SU-DHL-6 (cell line): ENCODE data around the gene GAGE12E.
"Not testable (repeated sequence)": the region's sequence is repeated elsewhere in the genome, so short reads cannot be mapped to it uniquely, and the experiment has no call there.

Source experiments
- CTCF ChIP-seq: fragments of 200-600 bp; sonication (generic); IDR thresholded peaks from one replicate; pipeline ENCODE4 v1.5.1; 2017; ENCODE audit warnings: antibody characterized with exemption, mild to moderate bottlenecking, low read length, moderate library complexity; ENCODE audit not compliant: insufficient read depth, poor library complexity, severe bottlenecking
- EZH2phosphoT487 ChIP-seq: fragments of 200-600 bp; sonication (generic), shearing (Covaris generic); conservative IDR thresholded peaks from 2 replicates; pipeline ENCODE4 v1.6.1; 2018; ENCODE audit warnings: mild to moderate bottlenecking, antibody characterized with exemption, low read length, moderate library complexity, mixed read lengths

GRCh38 chrX:49590488-49590887 lies 39.4 kb downstream of the GAGE12E start:
- not testable (repeated sequence) for TF ChIP-seq CTCF, EZH2phosphoT487
